Endothelial cell of umbilical vein (primary cell): ENCODE data around the gene KRTAP10-11.

Experiments used
- CTCF ChIP-seq, 2 donors: IDR thresholded peaks; 1 replicate in 1 of 2; 2 replicates in 1 of 2; pipeline ENCODE4 v1.5.1; 2011; ENCODE audit warnings: low read length in 2 of 2, mild to moderate bottlenecking in 2 of 2, moderate library complexity in 2 of 2, control low read depth in 1 of 2, inconsistent platforms in 1 of 2, low read depth in 1 of 2; ENCODE audit not compliant: insufficient read depth in 1 of 2; ENCODE audit errors: extremely low read depth in 1 of 2
- POLR2AphosphoS5 ChIP-seq: IDR thresholded peaks from 2 replicates; pipeline ENCODE4 v1.6.1; 2012; ENCODE audit warnings: low read depth, mild to moderate bottlenecking, control low read depth, low read length, moderate library complexity; ENCODE audit not compliant: insufficient read depth

DNA sequence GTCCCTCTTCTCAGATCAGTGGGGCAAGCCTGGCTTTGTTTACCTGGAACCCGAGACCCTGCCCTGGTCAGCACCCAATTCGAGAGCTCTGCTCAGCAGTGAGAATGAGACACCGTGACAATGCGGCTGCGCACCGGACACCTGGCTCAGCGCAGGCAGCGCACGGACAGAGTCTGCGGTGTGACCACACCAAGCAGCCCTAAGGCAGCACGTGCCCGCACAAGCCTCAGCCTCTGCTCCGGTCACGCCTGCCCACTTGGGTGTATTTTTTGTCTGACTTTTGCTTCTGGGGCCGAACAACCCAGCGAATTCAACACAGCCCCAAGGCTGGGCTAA, 29.7 kb upstream of the KRTAP10-11 start:
- no peak for TF ChIP-seq CTCF (IDR thresholded peaks at IDR 0.05; ENCODE audit: extremely low read depth in 1 of 2, insufficient read depth in 1 of 2, low read depth in 1 of 2, low read length in 2 of 2)
- TF ChIP-seq POLR2AphosphoS5, result no peak
